OCI-LY7 (cell line): ENCODE measurements around the gene LRRC39.

ENCODE experiments used
- EZH2phosphoT487 ChIP-seq: fragments of 200-600 bp; sonication (generic); IDR thresholded peaks from 2 replicates; pipeline ENCODE4 v1.6.1; 2018; ENCODE audit warnings: low read depth, borderline replicate concordance, mild to moderate bottlenecking, mixed run types, antibody characterized with exemption, low read length, moderate library complexity, mixed read lengths
- TF ChIP-seq, protein P1 (sequence below): fragments of 200-600 bp; sonication (generic); conservative IDR thresholded peaks from 2 replicates; pipeline ENCODE4 v1.5.1; 2014; ENCODE audit warnings: mild to moderate bottlenecking, antibody characterized with exemption, low read length, moderate library complexity, mixed read lengths

DNA sequence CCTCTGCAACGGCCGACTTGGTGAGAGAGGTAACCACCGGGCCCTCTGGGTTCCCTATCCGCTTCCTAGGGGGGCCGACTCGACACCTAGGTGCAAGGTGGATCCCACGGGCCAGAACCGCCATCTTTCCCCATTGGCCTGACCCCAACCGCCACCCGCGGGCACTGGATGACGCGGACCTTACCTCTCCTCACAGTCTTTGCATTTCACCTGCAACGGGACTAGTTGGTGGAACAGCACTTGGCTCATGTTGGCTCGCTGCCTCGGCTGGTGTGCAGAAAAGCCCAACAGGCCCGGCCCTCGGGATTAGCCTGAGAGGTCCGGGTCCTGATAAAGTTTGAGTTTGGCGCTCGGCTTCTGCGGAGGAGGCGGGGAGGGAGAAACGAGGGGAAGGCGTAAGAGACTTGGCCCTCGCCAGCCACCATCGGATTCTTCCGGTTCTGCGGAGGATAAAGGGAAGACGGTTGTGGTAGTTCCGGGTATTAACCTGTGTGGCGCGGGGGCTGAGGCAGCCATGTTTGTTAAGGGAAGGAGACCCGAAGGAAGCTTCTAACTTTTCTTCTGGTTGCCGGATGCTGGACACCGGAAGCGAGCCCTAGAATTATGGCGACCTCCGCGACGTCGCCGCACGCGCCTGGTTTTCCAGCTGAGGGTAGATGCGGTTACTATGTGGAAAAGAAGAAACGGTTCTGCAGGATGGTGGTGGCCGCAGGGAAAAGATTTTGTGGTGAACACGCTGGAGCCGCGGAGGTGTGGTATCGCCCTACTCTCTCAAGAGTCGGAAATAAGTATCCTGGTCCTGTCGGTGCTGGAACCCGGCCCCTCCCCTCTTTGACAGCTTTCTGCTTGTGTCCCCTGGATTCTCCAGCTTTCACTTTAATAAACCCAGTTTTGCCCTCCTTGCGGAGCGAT lies 45.2 kb downstream of the LRRC39 start, which contains the start of the genes SASS6 and TRMT13:
- TF ChIP-seq, protein P1, sequence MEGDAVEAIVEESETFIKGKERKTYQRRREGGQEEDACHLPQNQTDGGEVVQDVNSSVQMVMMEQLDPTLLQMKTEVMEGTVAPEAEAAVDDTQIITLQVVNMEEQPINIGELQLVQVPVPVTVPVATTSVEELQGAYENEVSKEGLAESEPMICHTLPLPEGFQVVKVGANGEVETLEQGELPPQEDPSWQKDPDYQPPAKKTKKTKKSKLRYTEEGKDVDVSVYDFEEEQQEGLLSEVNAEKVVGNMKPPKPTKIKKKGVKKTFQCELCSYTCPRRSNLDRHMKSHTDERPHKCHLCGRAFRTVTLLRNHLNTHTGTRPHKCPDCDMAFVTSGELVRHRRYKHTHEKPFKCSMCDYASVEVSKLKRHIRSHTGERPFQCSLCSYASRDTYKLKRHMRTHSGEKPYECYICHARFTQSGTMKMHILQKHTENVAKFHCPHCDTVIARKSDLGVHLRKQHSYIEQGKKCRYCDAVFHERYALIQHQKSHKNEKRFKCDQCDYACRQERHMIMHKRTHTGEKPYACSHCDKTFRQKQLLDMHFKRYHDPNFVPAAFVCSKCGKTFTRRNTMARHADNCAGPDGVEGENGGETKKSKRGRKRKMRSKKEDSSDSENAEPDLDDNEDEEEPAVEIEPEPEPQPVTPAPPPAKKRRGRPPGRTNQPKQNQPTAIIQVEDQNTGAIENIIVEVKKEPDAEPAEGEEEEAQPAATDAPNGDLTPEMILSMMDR = no peak
- TF ChIP-seq EZH2phosphoT487 = no peak
